Stimulated activated naive CD4-positive, alpha-beta T cell treated with Interleukin-2 at 50 U/mL for 16 hours (primary cell): Measurements from ENCODE around the gene TSC22D2.
"Not testable (repeated sequence)": the region's sequence is repeated elsewhere in the genome, so short reads cannot be mapped to it uniquely, and the experiment has no call there.

ENCODE experiments used
- DNase-seq: peaks from one replicate; lab custom pipeline; 2025; lab: John Stamatoyannopoulos, UW

Gene TSC22D2

GRCh38 chr3:150449169-150449721 lies 41.1 kb downstream of the TSC22D2 start:
- no peak for DNase-seq

DNA sequence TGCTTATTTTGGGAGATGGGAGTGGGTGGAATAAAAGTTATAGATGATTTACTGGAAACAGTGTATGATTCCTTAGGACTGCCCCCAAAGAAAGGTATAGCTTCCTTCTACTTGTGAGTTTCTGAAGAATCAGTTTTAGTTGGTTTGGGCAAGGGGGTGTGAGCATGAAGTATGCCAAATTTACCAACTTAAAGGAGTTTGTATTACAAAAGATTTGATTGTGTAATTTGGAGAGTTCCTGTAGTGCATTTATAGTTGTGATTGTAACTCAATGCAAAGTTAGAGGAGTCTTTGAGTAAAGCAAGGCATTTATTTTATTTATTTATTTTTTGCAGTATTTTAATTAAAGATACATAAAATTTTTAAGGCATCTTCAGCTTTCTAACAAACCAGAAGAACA lies 42.8 kb downstream of the TSC22D2 start:
- DNase-seq: no peak

GRCh38 chr3:150451329-150452048 lies 43.4 kb downstream of the TSC22D2 start:
- no peak for DNase-seq

DNA sequence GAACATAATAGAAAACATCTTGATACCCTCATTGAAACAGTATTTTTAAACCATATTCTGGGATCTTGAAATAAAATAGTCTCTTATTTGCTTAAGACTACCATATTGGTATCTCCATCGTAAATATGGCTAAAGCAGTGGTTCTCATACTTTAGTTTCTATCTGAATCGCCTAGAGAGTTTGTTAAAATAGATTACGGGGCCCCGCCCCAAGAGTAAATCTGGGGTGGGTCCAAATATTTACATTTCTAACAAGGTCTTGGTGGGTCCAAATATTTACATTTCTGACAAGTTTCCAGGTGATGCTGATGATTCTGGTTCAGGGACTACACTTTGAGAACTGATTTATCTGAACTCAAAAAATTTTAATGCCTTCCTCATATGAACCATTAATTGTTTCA lies 45.3 kb downstream of the TSC22D2 start:
- no peak for DNase-seq

DNA sequence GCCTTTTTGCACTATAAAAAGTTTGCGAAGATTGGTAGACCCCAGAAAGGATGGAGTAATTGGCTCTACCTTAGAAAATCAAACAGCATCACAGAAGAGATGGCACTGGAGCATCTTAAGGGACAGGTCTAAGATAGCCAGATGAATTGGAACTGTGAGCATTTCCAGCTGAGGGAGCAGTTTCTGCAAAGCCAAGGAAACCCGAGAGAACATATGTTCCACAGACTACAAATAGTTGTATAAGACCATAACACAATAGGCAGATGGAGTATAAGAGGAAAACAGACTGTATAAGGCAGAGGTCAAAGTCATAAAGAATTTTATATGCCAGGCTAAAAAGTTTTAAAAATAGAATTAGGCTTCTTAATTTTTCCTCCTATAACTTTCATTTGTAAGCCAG lies 46.0 kb downstream of the TSC22D2 start:
- no peak for DNase-seq

DNA sequence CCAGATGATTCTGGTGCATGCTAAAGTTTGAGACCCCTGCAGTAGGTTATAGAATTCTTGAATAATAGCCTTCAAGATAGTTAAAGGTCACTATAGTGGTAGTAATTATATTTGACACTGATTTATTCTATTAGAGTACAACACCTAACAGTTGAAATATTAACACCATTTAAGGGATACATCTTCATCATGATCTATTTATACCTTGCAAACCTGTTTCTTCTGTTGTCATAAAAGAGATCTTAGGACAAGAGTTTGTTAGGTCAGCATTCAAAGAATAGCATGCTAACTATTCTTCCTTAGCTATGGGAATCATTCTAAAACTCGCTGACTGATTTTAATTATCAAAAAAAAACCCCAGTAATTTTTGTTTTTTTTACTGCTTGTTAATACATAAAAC lies 46.5 kb downstream of the TSC22D2 start:
- no peak for DNase-seq

DNA sequence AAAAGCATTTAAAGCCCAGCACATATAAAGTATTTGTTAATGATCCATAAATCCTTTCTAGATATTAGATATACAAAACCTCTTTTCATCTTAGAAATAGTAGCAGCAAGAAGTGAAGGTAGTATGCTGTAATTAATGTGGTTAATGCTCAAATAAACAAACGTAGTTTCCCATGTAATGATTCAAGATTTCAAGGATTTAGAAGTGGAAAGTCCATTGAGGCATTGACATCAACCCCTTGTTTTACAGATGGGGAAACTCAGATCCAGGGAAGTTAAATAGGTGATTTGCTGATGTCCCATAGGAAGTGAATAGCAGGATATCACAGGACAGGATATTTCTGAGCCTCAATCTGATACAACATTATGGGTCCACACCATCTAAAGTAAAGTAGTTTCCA lies 47.2 kb downstream of the TSC22D2 start:
- DNase-seq: no peak

- no peak for DNase-seq
Observed at GRCh38 chr3:150458001-150458400, 49.9 kb downstream of the TSC22D2 start.

GRCh38 chr3:150460484-150460883 lies 52.4 kb downstream of the TSC22D2 start:
- DNase-seq: no peak

DNA sequence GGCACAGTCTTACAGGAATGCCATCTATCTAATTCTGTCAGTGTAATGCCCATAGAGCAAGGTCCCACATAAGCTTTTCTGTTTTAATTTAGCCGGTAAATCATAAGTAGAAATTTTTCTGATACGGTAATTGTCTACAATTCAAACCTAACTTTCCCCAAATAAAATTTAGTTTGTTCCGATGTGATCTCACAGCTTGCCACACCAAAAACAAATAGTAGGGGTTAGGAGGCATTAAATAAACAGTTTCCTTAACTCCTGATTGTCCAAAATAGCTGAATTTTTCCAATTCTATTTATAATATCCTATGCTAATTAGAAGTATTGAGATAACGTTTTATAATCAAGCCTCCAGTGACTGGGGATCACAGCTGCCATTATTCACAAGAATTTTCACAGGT lies 53.3 kb downstream of the TSC22D2 start:
- no peak for DNase-seq

DNA sequence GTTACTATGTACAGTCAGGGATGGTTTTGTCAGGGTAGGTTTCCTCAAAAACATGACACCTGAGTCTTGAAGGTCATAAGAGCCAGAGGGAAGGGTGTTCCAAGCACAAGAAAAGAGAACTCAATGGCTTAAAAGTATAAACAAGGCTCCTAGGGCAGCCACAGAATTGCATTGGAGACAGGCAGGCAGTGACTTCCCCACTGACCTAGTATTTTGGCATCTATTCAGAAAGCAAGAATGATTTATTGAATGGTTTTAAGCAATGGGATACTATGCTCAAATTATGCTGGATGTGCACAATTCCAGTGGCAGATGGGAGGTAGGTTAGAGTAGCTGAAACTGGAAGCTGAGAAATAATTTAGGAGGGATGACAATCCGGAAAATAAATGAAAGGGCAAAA lies 54.0 kb downstream of the TSC22D2 start:
- DNase-seq: no peak

GRCh38 chr3:150464684-150465083 lies 56.6 kb downstream of the TSC22D2 start:
- DNase-seq: no peak

DNA sequence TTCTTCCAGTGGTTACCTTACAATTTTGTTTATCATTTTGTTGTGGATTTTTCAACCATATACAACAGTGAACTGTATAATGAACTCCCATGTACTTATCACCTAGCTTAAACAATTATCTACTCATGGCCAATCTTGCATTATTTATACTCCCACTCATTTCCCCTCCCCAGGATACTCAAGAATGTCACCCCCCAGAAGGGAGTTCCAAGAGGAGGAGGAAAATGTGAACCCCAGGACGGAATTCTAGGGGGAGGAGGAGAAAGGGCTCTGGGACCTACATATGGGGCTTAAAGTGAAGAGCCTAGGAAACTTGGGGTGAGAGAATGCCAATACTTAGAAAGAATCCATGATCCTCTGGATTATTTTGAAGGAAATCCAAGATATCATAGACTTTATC lies 59.3 kb downstream of the TSC22D2 start:
- DNase-seq: no peak

DNA sequence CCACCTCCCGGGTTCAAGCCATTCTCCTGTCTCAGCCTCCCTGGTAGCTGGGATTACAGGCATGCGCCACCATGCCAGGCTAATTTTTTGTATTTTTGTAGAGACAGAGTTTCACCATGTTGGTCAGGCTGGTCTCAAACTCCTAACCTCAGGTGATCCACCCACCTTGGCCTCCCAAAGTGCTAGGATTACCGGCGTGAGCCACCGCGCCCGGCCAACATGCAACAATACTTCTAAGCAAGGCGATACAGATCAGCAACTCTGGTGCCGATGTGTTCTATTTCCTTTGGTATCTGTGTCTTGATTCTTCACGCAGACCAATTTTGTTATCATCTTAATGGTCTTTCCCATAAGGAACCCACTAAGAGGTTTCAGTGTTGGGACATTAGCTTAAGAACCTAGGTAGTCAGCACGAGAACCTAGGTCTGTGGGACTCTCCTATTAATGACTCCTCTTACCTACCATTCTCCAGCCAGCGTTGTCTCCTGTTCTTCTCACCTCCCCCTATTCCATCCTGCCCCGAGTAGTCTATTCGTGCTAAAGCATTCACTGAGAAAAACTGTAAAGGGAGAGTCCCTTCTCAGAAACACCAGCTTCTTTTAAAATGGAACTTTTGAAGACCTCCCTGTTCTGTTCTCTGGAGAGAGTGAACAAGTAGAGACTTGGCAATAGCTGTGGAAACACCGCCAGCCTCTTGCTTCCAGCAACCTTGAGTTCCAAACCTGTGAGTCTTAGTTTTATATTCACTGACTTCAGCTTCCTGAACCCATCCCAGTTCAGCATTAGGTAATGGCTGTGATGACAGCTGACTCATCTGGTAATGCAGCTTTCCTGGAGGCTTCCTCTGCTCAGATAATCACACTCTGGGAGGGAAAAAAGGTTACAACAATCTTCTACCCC lies 61.2 kb downstream of the TSC22D2 start:
- DNase-seq: no peak

DNA sequence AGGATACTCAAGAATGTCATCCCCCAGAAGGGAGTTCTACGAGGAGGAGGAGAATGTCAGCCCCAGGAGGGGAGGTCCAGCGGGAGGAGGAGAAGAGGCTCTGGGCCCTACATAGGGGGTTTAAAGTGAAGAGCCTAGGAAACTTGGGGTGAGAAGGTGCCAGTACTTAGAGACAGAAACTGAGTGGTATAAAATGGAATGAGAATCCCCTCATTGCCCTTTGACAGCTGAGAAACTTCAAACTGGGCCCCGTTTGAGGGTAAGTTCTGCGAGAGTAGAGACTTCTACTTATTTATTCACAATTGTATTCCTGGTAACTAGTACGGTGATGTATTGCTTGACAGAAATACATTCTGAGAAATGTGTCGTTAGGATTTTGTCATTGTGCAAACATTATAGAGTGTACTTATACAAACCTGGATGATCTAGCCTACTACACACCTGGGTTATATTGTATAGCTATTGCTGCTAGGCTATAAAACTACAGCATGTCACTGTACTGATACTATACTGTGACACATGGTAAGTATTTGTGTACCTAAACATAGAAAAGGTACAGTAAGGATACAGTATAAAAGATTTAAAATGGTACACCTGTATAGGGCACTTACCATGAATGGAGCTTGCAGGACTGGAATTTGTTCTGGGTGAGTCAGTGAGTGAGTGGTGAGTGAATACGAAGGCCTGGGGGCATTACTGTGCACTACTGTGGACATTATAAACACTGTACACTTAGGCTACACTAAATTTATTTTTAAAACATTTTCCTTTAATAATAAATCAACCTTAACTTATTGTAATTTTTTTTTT lies 62.0 kb downstream of the TSC22D2 start:
- no peak for DNase-seq

- no peak for DNase-seq
Observed at GRCh38 chr3:150472421-150472820, 64.3 kb downstream of the TSC22D2 start.

- not testable (repeated sequence) for DNase-seq
Observed at GRCh38 chr3:150473161-150473560, 65.1 kb downstream of the TSC22D2 start.

DNA sequence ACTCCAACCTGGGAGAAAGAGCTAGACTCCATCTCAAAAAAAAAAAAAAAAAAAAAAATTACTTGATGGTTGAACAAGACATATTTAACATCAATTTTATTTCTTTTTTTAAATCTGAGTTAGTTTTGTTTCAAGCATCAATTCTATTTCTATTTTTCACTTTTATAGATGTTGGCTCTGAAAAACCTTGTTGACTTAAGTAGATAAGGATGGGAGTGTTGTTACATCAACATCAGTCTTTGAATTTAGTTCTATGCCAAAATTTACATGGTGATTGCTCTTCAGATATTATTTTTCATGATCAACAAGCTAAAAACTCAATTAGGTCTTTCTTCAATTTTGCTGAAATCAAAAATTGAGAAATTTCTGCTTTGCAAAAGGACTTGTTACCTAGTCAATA lies 71.3 kb downstream of the TSC22D2 start:
- no peak for DNase-seq

- DNase-seq: no peak
Observed at GRCh38 chr3:150480877-150481276, 72.8 kb downstream of the TSC22D2 start.

GRCh38 chr3:150483226-150483625 lies 75.1 kb downstream of the TSC22D2 start:
- DNase-seq: no peak

GRCh38 chr3:150484410-150484809 lies 76.3 kb downstream of the TSC22D2 start:
- no peak for DNase-seq

GRCh38 chr3:150488867-150489266 lies 80.8 kb downstream of the TSC22D2 start:
- DNase-seq: no peak
